ENCODE results near the gene ZNF385A.

DNA sequence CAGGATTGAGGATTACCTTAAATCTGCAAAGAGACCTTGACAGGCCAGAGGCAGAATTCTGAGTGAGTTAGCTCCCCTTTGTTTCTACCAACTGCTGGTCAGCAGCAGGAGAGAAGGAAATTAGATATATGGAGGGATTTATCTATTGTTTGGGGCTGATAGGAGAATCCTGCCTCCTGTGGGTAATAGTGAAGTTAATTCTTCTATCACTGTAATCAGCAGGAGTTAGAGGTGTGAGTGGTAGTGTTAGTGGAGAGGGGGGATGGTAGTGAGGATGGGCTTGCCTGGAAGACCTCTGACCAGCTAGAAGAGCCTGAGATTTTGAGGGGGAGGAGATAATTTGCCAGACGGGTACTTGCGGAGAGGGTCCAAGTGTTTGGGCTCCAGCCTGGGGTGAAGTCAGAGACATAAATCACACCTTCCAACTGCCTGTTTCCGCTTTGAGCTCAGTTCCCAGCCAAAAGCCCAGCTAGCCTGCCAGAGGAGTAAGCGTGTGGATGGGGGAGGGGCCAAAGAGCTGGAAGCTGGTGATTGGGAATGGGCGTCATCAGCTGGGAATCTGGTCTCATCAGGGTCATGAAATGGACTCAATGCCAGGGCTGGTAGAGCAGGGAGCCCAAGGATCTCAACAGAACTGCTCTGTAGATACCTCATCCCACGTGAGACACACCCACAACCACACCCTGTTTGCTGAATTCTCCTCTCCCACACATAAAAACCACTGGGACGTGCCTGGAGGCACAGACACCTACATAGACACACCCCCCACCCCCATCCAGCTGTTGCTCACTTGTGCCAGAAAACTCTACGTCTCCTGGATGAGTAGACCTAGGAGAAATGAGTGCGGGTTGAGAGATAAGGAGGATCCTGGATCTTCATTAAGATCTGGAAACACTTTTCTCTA is 47.6 kb upstream of the ZNF385A start:
- TF ChIP-seq POLR2A (IDR thresholded peaks at IDR 0.05) = no peak
- TF ChIP-seq, protein P1, sequence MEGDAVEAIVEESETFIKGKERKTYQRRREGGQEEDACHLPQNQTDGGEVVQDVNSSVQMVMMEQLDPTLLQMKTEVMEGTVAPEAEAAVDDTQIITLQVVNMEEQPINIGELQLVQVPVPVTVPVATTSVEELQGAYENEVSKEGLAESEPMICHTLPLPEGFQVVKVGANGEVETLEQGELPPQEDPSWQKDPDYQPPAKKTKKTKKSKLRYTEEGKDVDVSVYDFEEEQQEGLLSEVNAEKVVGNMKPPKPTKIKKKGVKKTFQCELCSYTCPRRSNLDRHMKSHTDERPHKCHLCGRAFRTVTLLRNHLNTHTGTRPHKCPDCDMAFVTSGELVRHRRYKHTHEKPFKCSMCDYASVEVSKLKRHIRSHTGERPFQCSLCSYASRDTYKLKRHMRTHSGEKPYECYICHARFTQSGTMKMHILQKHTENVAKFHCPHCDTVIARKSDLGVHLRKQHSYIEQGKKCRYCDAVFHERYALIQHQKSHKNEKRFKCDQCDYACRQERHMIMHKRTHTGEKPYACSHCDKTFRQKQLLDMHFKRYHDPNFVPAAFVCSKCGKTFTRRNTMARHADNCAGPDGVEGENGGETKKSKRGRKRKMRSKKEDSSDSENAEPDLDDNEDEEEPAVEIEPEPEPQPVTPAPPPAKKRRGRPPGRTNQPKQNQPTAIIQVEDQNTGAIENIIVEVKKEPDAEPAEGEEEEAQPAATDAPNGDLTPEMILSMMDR (IDR thresholded peaks at IDR 0.05) = no peak

Measured in tibial nerve (tissue), 3 donors.